H9 (cell line): ENCODE measurements around the gene CAMTA1. TPM values are rescaled to one million over a fixed set of nuclear protein-coding genes. Genes with fewer than 3 reads are reported as not detected.

Experiments
- DNase-seq: peaks from one replicate; pipeline ENCODE4 v3.0.0-alpha.2; 2017
- H2AFZ ChIP-seq: one replicate; pipeline ENCODE4 v1.6.1; 2013; ENCODE audit warnings: mild to moderate bottlenecking, low read length, control low read depth, moderate library complexity
- H2AK5ac ChIP-seq: 2 replicates; pipeline ENCODE4 v1.6.1; 2013; ENCODE audit warnings: low read length, control low read depth, mixed read lengths; ENCODE audit not compliant: insufficient read length
- H2BK120ac ChIP-seq: one replicate; pipeline ENCODE4 v1.6.1; 2013; ENCODE audit warnings: low read depth, mild to moderate bottlenecking, low read length, control low read depth, inconsistent platforms; ENCODE audit not compliant: poor library complexity, severe bottlenecking
- H2BK12ac ChIP-seq: 2 replicates; pipeline ENCODE4 v1.6.1; 2013; ENCODE audit warnings: low read length, control low read depth, mixed read lengths, low read depth; ENCODE audit not compliant: insufficient read length
- H2BK15ac ChIP-seq: 2 replicates; pipeline ENCODE4 v1.6.1; 2013; ENCODE audit warnings: low read depth, low read length, control low read depth
- H2BK20ac ChIP-seq: one replicate; pipeline ENCODE4 v1.6.1; 2013; ENCODE audit warnings: low read depth, mild to moderate bottlenecking, low read length, control low read depth, inconsistent platforms; ENCODE audit not compliant: poor library complexity, severe bottlenecking
- H2BK5ac ChIP-seq: 2 replicates; pipeline ENCODE4 v1.6.1; 2013; ENCODE audit warnings: low read length, control low read depth, mixed read lengths; ENCODE audit not compliant: insufficient read length
- H3K14ac ChIP-seq: 2 replicates; pipeline ENCODE4 v1.6.1; 2013; ENCODE audit warnings: low read length, control low read depth; ENCODE audit not compliant: insufficient read depth
- H3K18ac ChIP-seq: 2 replicates; pipeline ENCODE4 v1.6.1; 2013; ENCODE audit warnings: low read depth, mild to moderate bottlenecking, mixed read lengths, low read length, control low read depth; ENCODE audit not compliant: insufficient read length
- H3K23ac ChIP-seq: 2 replicates; pipeline ENCODE4 v1.6.1; 2013; ENCODE audit warnings: low read length, control low read depth, mixed read lengths, low read depth; ENCODE audit not compliant: insufficient read length
- H3K23me2 ChIP-seq: 2 replicates; pipeline ENCODE4 v1.6.1; 2013; ENCODE audit warnings: low read depth, mild to moderate bottlenecking, mixed read lengths, low read length, control low read depth; ENCODE audit not compliant: insufficient read length, poor library complexity, severe bottlenecking
- H3K27ac ChIP-seq: 2 replicates; pipeline ENCODE4 v1.5.1; 2013; ENCODE audit warnings: low read length, control low read depth, mixed read lengths, low read depth; ENCODE audit not compliant: insufficient read length
- H3K27me3 ChIP-seq: 2 replicates; pipeline ENCODE4 v1.6.1; 2013; ENCODE audit warnings: low read length, control low read depth, inconsistent platforms; ENCODE audit not compliant: insufficient read depth
- H3K4ac ChIP-seq: 2 replicates; pipeline ENCODE4 v1.6.1; 2013; ENCODE audit warnings: low read depth, mild to moderate bottlenecking, control low read depth, inconsistent platforms, low read length, moderate library complexity
- H3K4me1 ChIP-seq: 2 replicates; pipeline ENCODE4 v1.6.1; 2013; ENCODE audit warnings: low read length, control low read depth, inconsistent platforms; ENCODE audit not compliant: insufficient read depth
- H3K4me2 ChIP-seq: 2 replicates; pipeline ENCODE4 v1.6.1; 2013; ENCODE audit warnings: low read length, control low read depth, mixed read lengths; ENCODE audit not compliant: insufficient read length, insufficient read depth
- H3K56ac ChIP-seq: 2 replicates; pipeline ENCODE4 v1.6.1; 2013; ENCODE audit warnings: low read depth, mild to moderate bottlenecking, mixed read lengths, low read length, control low read depth; ENCODE audit not compliant: insufficient read length
- H3K79me1 ChIP-seq: 2 replicates; pipeline ENCODE4 v1.6.1; 2013; ENCODE audit warnings: low read depth, mild to moderate bottlenecking, moderate library complexity, low read length, control low read depth, inconsistent platforms; ENCODE audit not compliant: insufficient read depth, poor library complexity, severe bottlenecking
- H3K79me2 ChIP-seq: 2 replicates; pipeline ENCODE4 v1.6.1; 2013; ENCODE audit warnings: low read length, control low read depth, inconsistent platforms; ENCODE audit not compliant: insufficient read depth
- H3K9ac ChIP-seq: 2 replicates; pipeline ENCODE4 v1.6.1; 2013; ENCODE audit warnings: low read length, control low read depth, mixed read lengths; ENCODE audit not compliant: insufficient read length; ENCODE audit errors: extremely low read depth
- H3K9me3 ChIP-seq: one replicate; pipeline ENCODE4 v1.6.1; 2013; ENCODE audit warnings: low read depth, low read length, inconsistent platforms; ENCODE audit not compliant: control insufficient read depth
- H3T11ph ChIP-seq: one replicate; pipeline ENCODE4 v1.6.1; 2013; ENCODE audit warnings: mild to moderate bottlenecking, low read length, control low read depth, inconsistent platforms
- H4K20me1 ChIP-seq: one replicate; pipeline ENCODE4 v1.6.1; 2013; ENCODE audit not compliant: control insufficient read depth, insufficient read length, insufficient read depth
- H4K5ac ChIP-seq: 2 replicates; pipeline ENCODE4 v1.6.1; 2013; ENCODE audit warnings: low read depth, mild to moderate bottlenecking, mixed read lengths, low read length, control low read depth; ENCODE audit not compliant: insufficient read length
- H4K8ac ChIP-seq: replicated peaks from 2 replicates; pipeline ENCODE4 v1.6.1; 2013; ENCODE audit warnings: low read length, control low read depth, mixed read lengths, low read depth; ENCODE audit not compliant: insufficient read length
- H4K91ac ChIP-seq: 2 replicates; pipeline ENCODE4 v1.6.1; 2013; ENCODE audit warnings: low read depth, mild to moderate bottlenecking, moderate library complexity, mixed read lengths, low read length, control low read depth; ENCODE audit not compliant: insufficient read length
- H3K27ac Mint-ChIP-seq, 3 experiments: 2 replicates in 2 of 3; 3 replicates in 1 of 3; pipeline ENCODE4 v1.8.0; 2020 to 2021; ENCODE audit warnings: mixed read lengths in 3 of 3, mild to moderate bottlenecking in 1 of 3, moderate library complexity in 1 of 3
- H3K27me3 Mint-ChIP-seq: 2 replicates; pipeline ENCODE4 v1.8.0; 2021; ENCODE audit warnings: low read depth, mild to moderate bottlenecking, moderate library complexity, mixed read lengths
- H3K36me3 Mint-ChIP-seq, 3 experiments: 2 replicates in 2 of 3; 3 replicates in 1 of 3; pipeline ENCODE4 v1.8.0; 2020 to 2021; ENCODE audit warnings: low read depth in 3 of 3, mixed read lengths in 3 of 3; ENCODE audit not compliant: insufficient read depth in 1 of 3
- H3K4me1 Mint-ChIP-seq, 2 experiments: 2 replicates each; pipeline ENCODE4 v1.8.0; 2020; ENCODE audit warnings: mixed read lengths in 2 of 2
- H3K4me3 Mint-ChIP-seq, 2 experiments: 2 replicates in 1 of 2; 3 replicates in 1 of 2; pipeline ENCODE4 v1.8.0; 2020 to 2021; ENCODE audit warnings: mild to moderate bottlenecking in 2 of 2, mixed read lengths in 2 of 2, moderate library complexity in 1 of 2
- H3K9me3 Mint-ChIP-seq, 2 experiments: 2 replicates in 1 of 2; 3 replicates in 1 of 2; pipeline ENCODE4 v1.8.0; 2020; ENCODE audit warnings: mild to moderate bottlenecking in 2 of 2, mixed read lengths in 2 of 2, moderate library complexity in 1 of 2
- CTCF ChIP-seq: fragments of 200-600 bp; sonication (generic); conservative IDR thresholded peaks from 3 replicates; pipeline ENCODE4 v1.8.0; 2021; ENCODE audit warnings: antibody characterized with exemption, mild to moderate bottlenecking
- WGBS: extraction: QIAGEN DNeasy Blood & Tissue Kit; methylation state at CpG from one replicate; pipeline ENCODE4 v1.1.7; 2013; ENCODE audit warnings: missing lambda C conversion rate, low lambda C conversion rate, mixed read lengths; ENCODE audit not compliant: insufficient read length; ENCODE audit errors: extremely low coverage; 5-methylcytosine and 5-hydroxymethylcytosine counted together
- total RNA-seq: library from RNA; stranded (reverse); gene quantifications from 2 replicates; pipeline ENCODE4 v1.2.1, GENCODE V29; 2021

CAMTA1 gene
- total RNA-seq, 1 experiment from 2014 or later = 115 TPM

- peaks cover 16 to 32% (median 19%) of the 10 kb centered on the region in 3 experiments for H3K36me3 Mint-ChIP-seq
- Histone ChIP-seq H3K4me2 (no peak overlapping the region), H2AK5ac (no peak overlapping the region), H3K79me2 (no peaks in the 10 kb centered on the region), H3T11ph (no peak overlapping the region), H3K23ac (no peak overlapping the region), H3K9me3 (no peaks in the 10 kb centered on the region), H4K20me1 (no peaks in the 10 kb centered on the region), H3K79me1 (no peaks in the 10 kb centered on the region), H4K5ac (no peak overlapping the region), H3K14ac (no peak overlapping the region), H3K56ac (no peak overlapping the region), H2BK20ac (no peak overlapping the region), H2AFZ (no peak overlapping the region), H3K9ac (no peak overlapping the region), H3K4me1 (no peaks in the 10 kb centered on the region), H3K27ac (no peak overlapping the region), H3K23me2 (no peaks in the 10 kb centered on the region), H4K91ac (no peak overlapping the region), H2BK12ac (no peak overlapping the region), H4K8ac (no peak overlapping the region), H3K4ac (no peak overlapping the region), H2BK15ac (no peak overlapping the region), H2BK120ac (no peak overlapping the region), H2BK5ac (no peak overlapping the region), H3K27me3 (no peaks in the 10 kb centered on the region), H3K18ac (no peak overlapping the region)
- no peak overlapping the region for H3K4me3 Mint-ChIP-seq
- peak overlapping the region in 1 of 3 experiments; percentile 38; a peak in 1 of 7 replicates for H3K27ac Mint-ChIP-seq
- no peak for TF ChIP-seq CTCF
- H3K9me3 Mint-ChIP-seq = peaks cover 28 to 31% of the 10 kb centered on the region in 2 experiments
- H3K4me1 Mint-ChIP-seq = peaks cover 14 to 27% of the 10 kb centered on the region in 2 experiments
- peaks cover 9% of the 10 kb centered on the region for H3K27me3 Mint-ChIP-seq
- DNase-seq = no peak
- no CpG with 5 or more reads among the region's 6 CpGs for WGBS
Observed at GRCh38 chr1:6923416-6923815, 138.2 kb downstream of the CAMTA1 start.
